K562 (cell line): ENCODE measurements around the gene DOCK4.

Experiments
- ETV6 ChIP-seq, 3 experiments: fragments of 150-350 bp in 1 of 3; sonication (generic) in 1 of 3; formaldehyde crosslinking in 1 of 3; IDR thresholded peaks; 2 replicates each; pipeline versions ENCODE4 v1.6.1 to v1.8.0; 2014 to 2022; ENCODE audit warnings: borderline replicate concordance in 2 of 3, low read depth in 2 of 3, antibody characterized with exemption in 1 of 3, low read length in 1 of 3, mild to moderate bottlenecking in 1 of 3, missing genetic modification reagents in 1 of 3
- FOXK2 ChIP-seq, 2 experiments: fragments of 450-650 bp; IDR thresholded peaks in 1 of 2; conservative IDR thresholded peaks in 1 of 2; 2 replicates each; pipeline ENCODE4 v1.6.1; 2016; ENCODE audit warnings: low read depth in 2 of 2, mild to moderate bottlenecking in 1 of 2
- HDGF ChIP-seq: fragments of 450-650 bp; IDR thresholded peaks from 2 replicates; pipeline ENCODE4 v1.6.1; 2016
- KDM4B ChIP-seq, 2 experiments: fragments of 450-650 bp in 1 of 2; sonication (generic) in 1 of 2; IDR thresholded peaks; 2 replicates each; pipeline ENCODE4 v1.6.1; 2016 to 2017; ENCODE audit warnings: borderline replicate concordance in 2 of 2, antibody characterized with exemption in 1 of 2, low read depth in 1 of 2, mild to moderate bottlenecking in 1 of 2
- NFIC ChIP-seq: fragments of 450-650 bp; IDR thresholded peaks from 2 replicates; pipeline ENCODE4 v1.6.1; 2017; ENCODE audit warnings: mild to moderate bottlenecking, inconsistent platforms
- NFYB ChIP-seq: IDR thresholded peaks from 2 replicates; pipeline ENCODE4 v1.6.1; 2011; ENCODE audit warnings: mild to moderate bottlenecking, moderate library complexity; ENCODE audit not compliant: insufficient read length; ENCODE audit errors: extremely low read depth
- NR3C1 ChIP-seq: sonication (generic); formaldehyde crosslinking; IDR thresholded peaks from 2 replicates; pipeline ENCODE4 v1.8.1; 2022; ENCODE audit warnings: missing genetic modification reagents
- SIRT6 ChIP-seq: IDR thresholded peaks from one replicate; pipeline ENCODE4 v1.6.1; 2012; ENCODE audit warnings: low read depth, mild to moderate bottlenecking, control low read depth, inconsistent platforms, low read length, moderate library complexity
- TF ChIP-seq, protein P1 (sequence below): sonication (generic); formaldehyde crosslinking; IDR thresholded peaks from 2 replicates; pipeline ENCODE4 v1.8.1; 2022; ENCODE audit warnings: missing genetic modification reagents
- TF ChIP-seq, protein P2 (sequence below), 3 experiments: IDR thresholded peaks in 2 of 3; conservative IDR thresholded peaks in 1 of 3; 2 replicates each; pipeline ENCODE4 v1.5.1; 2011 to 2012; ENCODE audit warnings: low read length in 3 of 3, mild to moderate bottlenecking in 3 of 3, control low read depth in 2 of 3, improper control_type of control experiment in 1 of 3, inconsistent platforms in 1 of 3, low read depth in 1 of 3, mixed read lengths in 1 of 3, moderate library complexity in 1 of 3; ENCODE audit not compliant: insufficient read depth in 2 of 3
- TF ChIP-seq, protein P3 (sequence below): sonication (generic); formaldehyde crosslinking; IDR thresholded peaks from 2 replicates; pipeline ENCODE4 v1.8.0; 2023; ENCODE audit warnings: mild to moderate bottlenecking, missing genetic modification reagents
- TF ChIP-seq, protein P4 (sequence below), 2 experiments: fragments of 450-650 bp in 1 of 2; sonication (generic) in 1 of 2; formaldehyde crosslinking in 1 of 2; IDR thresholded peaks; 2 replicates each; pipeline versions ENCODE4 v1.7.1 to v1.9.0; 2016 to 2022; ENCODE audit warnings: inconsistent platforms in 1 of 2, mild to moderate bottlenecking in 1 of 2, missing genetic modification reagents in 1 of 2

DNA sequence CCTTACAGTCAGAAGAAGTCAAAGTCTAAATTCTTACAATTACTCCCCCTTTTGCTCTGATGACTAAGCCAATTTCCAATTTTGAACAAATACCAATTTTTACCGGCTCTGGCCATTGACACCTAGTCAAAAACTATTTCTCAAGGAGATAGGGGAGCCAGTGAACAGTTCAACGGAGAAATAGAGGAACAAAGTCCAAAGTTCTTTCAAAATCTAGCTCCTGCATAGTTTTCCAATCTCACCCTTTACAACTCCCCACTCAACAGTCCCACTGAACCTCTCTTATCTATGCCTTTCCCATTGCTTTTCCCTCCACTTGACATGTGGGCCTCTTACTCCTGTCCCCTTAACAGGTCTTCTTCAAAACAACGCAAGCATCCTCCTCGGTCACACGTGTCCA, 192.9 kb downstream of the DOCK4 start:
- TF ChIP-seq, protein P1, sequence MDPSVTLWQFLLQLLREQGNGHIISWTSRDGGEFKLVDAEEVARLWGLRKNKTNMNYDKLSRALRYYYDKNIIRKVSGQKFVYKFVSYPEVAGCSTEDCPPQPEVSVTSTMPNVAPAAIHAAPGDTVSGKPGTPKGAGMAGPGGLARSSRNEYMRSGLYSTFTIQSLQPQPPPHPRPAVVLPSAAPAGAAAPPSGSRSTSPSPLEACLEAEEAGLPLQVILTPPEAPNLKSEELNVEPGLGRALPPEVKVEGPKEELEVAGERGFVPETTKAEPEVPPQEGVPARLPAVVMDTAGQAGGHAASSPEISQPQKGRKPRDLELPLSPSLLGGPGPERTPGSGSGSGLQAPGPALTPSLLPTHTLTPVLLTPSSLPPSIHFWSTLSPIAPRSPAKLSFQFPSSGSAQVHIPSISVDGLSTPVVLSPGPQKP (CRISPR knock-in tag) = no peak
- TF ChIP-seq, protein P2, sequence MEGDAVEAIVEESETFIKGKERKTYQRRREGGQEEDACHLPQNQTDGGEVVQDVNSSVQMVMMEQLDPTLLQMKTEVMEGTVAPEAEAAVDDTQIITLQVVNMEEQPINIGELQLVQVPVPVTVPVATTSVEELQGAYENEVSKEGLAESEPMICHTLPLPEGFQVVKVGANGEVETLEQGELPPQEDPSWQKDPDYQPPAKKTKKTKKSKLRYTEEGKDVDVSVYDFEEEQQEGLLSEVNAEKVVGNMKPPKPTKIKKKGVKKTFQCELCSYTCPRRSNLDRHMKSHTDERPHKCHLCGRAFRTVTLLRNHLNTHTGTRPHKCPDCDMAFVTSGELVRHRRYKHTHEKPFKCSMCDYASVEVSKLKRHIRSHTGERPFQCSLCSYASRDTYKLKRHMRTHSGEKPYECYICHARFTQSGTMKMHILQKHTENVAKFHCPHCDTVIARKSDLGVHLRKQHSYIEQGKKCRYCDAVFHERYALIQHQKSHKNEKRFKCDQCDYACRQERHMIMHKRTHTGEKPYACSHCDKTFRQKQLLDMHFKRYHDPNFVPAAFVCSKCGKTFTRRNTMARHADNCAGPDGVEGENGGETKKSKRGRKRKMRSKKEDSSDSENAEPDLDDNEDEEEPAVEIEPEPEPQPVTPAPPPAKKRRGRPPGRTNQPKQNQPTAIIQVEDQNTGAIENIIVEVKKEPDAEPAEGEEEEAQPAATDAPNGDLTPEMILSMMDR (IDR thresholded peaks at IDR 0.05 in 2 of 3, conservative IDR thresholded peaks at IDR 0.05 in 1 of 3; ENCODE audit: insufficient read depth in 2 of 3, low read depth in 1 of 3, low read length in 3 of 3) = no peak
- TF ChIP-seq NFIC (no peak), HDGF (no peak), NR3C1 (no peak), FOXK2 (conservative IDR thresholded peaks at IDR 0.05 in 1 of 2, IDR thresholded peaks at IDR 0.05 in 1 of 2; ENCODE audit: low read depth in 2 of 2) (no peak), KDM4B (IDR thresholded peaks at IDR 0.05; ENCODE audit: borderline replicate concordance in 2 of 2, low read depth in 1 of 2) (no peak), NFYB (no peak), ETV6 (IDR thresholded peaks at IDR 0.05; ENCODE audit: borderline replicate concordance in 1 of 2, low read depth in 2 of 2, low read length in 1 of 2) (no peak), ETV6 (CRISPR knock-in tag; IDR thresholded peaks at IDR 0.05; ENCODE audit: borderline replicate concordance) (no peak), SIRT6 (no peak)
- TF ChIP-seq, protein P3, sequence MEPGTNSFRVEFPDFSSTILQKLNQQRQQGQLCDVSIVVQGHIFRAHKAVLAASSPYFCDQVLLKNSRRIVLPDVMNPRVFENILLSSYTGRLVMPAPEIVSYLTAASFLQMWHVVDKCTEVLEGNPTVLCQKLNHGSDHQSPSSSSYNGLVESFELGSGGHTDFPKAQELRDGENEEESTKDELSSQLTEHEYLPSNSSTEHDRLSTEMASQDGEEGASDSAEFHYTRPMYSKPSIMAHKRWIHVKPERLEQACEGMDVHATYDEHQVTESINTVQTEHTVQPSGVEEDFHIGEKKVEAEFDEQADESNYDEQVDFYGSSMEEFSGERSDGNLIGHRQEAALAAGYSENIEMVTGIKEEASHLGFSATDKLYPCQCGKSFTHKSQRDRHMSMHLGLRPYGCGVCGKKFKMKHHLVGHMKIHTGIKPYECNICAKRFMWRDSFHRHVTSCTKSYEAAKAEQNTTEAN (CRISPR knock-in tag) = no peak
- TF ChIP-seq, protein P4, sequence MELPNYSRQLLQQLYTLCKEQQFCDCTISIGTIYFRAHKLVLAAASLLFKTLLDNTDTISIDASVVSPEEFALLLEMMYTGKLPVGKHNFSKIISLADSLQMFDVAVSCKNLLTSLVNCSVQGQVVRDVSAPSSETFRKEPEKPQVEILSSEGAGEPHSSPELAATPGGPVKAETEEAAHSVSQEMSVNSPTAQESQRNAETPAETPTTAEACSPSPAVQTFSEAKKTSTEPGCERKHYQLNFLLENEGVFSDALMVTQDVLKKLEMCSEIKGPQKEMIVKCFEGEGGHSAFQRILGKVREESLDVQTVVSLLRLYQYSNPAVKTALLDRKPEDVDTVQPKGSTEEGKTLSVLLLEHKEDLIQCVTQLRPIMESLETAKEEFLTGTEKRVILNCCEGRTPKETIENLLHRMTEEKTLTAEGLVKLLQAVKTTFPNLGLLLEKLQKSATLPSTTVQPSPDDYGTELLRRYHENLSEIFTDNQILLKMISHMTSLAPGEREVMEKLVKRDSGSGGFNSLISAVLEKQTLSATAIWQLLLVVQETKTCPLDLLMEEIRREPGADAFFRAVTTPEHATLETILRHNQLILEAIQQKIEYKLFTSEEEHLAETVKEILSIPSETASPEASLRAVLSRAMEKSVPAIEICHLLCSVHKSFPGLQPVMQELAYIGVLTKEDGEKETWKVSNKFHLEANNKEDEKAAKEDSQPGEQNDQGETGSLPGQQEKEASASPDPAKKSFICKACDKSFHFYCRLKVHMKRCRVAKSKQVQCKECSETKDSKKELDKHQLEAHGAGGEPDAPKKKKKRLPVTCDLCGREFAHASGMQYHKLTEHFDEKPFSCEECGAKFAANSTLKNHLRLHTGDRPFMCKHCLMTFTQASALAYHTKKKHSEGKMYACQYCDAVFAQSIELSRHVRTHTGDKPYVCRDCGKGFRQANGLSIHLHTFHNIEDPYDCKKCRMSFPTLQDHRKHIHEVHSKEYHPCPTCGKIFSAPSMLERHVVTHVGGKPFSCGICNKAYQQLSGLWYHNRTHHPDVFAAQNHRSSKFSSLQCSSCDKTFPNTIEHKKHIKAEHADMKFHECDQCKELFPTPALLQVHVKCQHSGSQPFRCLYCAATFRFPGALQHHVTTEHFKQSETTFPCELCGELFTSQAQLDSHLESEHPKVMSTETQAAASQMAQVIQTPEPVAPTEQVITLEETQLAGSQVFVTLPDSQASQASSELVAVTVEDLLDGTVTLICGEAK (IDR thresholded peaks at IDR 0.05) = no peak
- TF ChIP-seq, protein P4 (CRISPR knock-in tag; IDR thresholded peaks at IDR 0.05) = no peak
